Activated T-cell treated with anti-CD3 and anti-CD28 coated beads for 1 hour (primary cell): ENCODE measurements around the gene TASP1.

Experiments
- DNase-seq: peaks from one replicate; pipeline ENCODE4 v3.0.0-alpha.2; 2020; ENCODE audit warnings: low read depth

The TASP1 gene

GRCh38 chr20:13348311-13349234 is 290.2 kb downstream of the TASP1 start:
- DNase-seq: no peak

GRCh38 chr20:13344671-13345070 is 294.1 kb downstream of the TASP1 start:
- no peak for DNase-seq

- DNase-seq: no peak
Measured at GRCh38 chr20:13342469-13343242, 296.1 kb downstream of the TASP1 start.

DNA sequence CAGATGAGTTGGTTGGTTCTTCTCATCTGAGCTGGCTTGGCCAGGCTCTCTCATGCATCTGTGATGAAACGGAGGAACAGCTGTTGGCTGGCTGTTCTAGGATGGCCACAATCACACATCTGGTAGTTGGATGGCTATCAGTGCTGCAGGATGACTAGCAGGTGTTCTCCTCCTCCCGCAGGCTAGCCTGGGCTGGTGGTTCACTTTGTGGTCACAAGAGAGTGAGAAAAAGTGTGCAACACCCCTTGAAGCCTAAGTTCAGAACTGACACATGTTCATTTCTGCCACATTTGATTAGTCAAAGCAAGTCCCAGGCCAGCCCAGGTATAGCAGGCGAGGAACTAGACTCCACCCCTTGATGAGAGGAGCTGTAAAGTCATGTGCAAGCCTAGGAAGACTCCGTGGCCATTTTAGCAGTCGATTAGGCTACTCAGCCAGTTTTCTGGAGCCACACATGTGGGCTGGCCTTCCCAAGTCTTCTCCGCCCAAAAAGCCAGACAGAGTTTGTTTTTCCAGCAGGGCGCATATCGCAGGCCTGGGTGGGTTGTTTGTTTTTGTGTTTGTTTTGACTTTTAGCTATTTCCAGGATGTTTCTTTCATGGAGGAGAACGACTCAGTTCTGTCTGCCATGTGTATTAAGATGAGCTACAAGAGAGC is 296.9 kb downstream of the TASP1 start:
- DNase-seq: no peak

GRCh38 chr20:13340088-13340487 is 298.6 kb downstream of the TASP1 start:
- no peak for DNase-seq
